ENCODE results near the gene GRIN2A.

Gene GRIN2A

DNA sequence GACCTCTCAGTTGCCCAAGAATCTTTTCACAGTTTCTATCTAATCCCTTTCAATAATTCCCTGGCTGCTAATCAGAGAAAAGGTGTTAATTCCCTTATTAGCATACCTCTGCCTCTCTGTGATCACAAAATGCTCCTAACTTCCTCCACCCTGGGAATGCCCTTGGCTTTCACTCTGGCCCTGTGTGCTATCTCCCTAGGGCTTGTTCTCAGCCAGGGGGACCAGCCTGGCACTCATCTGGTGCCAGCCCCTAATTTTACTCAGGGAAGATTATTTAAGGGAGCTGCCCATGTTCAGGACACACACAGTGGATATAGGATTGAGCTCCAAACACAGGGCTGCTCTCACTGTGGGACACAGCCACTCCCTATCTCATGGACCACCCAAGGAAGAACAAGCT, 225.2 kb downstream of the GRIN2A start:
- DNase-seq: no peak

DNA sequence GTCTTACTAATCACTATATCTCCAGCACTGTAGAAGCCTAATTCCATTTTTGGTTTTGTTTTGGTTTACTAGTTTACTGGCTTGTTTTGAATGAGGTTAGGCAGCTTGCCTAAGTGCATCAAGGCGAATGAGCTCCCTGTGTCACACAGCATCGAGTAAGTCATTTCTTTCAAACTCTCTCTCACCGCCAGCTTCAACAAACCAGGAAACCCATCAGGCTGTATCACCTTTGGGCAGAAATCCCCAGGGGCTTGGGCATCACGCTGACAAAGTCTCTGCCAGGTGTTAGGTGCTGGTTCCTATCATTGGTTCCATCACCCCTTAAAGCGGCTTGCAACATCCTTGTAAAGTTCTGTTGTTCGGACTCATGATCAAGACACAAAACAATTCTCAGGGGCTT, 226.6 kb downstream of the GRIN2A start:
- DNase-seq: no peak

DNA sequence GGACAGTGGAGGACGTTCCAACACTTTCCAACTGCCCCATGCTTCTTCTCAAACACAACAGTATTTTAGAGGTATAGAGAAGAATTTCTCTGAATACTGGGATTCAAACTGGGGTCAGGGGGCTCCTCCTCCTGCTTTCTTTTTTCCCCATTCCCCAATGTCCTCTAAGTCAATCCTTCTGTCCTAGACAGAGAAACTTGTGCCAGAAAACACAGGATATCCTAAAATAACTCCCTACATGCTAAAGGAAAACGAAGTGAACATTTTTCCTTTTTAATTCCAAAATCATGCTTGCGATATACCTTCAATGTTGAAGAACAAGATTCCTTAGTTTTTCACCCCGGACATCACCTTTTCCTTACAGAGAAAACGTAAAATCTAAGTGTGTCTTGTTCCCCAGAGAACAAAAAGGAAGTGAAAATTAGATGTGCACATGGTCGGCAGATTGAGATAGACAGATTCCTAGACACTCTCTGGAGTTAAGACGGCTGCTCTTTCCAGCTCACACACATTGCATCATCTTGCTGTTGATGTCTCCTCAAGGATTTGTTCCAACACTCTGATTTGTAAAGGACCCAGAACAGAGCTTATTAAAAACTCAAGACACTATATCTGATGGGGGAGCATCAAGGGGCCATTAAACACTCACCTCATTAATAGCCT, 228.2 kb downstream of the GRIN2A start:
- DNase-seq: no peak

DNA sequence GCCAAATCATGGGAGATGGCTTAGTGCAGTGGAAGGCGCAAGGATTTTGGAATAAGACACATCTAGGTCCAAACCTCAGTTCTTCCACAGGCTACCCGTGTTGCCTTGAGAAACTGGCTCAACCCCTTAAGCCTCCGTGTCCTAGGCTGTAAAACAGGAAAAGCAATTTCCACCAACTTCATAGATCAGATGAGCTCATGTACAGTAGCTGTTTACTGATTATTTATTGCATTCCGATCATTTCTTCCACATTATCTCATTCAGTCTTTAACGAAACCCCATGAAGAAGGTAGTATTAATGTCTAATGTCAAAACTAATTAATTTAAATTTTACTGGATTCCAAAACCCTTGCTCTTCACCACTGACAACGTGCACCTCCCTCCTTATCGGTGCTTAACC, 231.6 kb downstream of the GRIN2A start:
- DNase-seq: no peak

DNA sequence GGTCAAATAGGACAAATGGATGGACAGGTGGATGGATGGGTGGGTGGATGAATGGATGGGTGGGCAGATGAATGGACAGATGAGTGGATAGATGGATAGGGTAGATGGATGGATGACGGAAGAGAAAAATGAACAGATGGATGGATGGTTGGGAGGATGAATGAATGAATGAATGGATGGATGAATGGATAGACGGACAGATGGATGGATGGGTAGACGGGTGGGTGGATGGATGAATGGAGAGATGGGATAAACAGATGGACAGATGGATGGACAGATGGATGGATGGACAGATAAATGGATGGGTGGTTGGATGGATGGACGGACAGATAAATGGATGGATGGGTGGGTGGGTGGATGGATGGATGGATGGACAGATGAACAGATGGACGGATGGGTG, 232.8 kb downstream of the GRIN2A start:
- DNase-seq: no peak

DNA sequence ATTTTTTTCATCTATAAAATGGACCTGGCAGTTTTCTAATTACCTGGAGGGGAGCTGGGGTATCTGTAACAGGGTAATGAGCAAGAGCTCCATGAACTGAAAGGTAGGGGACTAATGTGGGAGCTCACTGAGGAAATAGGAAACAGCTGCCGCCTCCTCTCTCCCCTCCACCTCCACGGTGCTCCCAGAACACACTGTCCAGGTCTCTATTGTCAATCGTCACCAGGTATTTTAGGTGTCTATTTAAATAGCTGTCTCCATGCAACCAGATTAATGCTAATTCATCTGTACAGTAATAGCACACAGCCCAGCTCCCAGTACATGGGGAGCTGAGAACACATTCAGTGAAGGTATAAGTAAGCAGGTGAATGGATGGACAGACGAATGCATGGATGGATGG, 233.3 kb downstream of the GRIN2A start:
- DNase-seq: no peak

DNA sequence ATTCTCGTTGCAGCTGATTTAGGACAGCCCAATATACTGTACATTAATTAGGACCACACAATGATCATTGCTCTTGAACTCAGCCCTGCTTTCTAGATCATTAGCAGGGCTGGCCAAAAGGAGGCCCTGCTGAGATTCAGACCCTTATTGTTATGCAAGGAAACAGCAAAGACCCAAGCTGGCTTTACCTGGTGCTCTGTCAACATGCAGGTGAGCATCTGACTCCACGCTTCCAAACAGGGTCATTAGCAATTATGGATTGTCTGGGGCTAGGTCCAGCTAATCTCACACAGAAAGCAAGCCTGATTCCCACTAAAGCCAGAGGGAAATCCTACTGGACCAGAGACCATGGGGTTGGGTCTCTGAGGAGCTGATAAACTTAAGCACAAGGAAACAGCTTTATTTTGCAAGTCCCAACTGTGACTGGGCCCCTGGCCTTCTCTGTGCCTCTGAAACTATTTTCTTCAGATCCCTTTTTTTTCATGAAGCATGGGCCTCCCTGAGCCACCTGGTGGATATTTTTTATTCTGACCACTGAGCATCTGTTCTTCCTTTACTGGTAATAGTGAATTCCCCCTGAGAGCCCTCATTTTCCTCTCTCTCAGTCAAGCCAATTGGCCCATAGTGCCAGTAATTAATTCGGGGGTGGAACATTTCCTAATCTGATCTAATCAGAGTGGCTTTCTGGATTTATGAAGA, 236.1 kb downstream of the GRIN2A start:
- no peak for DNase-seq

DNA sequence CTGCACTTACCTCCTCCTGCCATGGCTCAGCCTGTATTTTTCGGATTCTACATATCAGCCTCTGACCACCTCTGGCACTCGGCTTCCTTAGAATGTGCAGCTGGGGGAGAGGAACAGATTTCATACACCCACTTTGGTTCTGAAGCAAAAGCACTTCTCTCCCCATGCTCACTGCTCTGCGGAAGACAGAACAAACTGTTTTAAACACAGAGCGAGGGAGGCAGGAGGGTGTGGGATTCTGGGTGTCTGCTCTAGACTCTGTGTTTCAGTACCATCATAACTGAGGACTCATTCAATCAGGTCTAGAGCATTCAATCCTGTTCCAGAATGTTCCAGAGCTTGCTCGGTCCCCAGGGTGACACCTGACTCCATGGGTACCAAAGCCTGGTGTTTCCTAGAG, 239.1 kb downstream of the GRIN2A start:
- DNase-seq: no peak

DNA sequence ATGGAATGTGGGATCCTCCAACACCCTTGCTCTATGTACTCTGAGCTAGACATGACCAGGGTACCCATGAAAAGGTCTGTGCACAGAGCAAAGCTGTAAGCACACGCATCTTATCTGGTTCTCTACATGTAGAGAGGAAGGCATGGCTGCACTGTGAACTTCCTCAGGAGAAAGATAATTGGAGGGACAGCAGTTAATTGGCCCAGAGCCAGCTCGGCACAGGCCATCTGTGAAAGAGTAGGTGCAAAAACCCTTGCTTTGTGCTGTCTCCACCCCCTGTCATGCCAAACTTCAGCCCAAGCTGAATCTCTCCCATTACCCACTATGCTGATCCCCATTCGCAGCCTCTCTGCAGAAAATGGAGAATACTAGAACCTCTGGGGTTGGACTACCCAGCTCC, 241.0 kb downstream of the GRIN2A start:
- DNase-seq: no peak

DNA sequence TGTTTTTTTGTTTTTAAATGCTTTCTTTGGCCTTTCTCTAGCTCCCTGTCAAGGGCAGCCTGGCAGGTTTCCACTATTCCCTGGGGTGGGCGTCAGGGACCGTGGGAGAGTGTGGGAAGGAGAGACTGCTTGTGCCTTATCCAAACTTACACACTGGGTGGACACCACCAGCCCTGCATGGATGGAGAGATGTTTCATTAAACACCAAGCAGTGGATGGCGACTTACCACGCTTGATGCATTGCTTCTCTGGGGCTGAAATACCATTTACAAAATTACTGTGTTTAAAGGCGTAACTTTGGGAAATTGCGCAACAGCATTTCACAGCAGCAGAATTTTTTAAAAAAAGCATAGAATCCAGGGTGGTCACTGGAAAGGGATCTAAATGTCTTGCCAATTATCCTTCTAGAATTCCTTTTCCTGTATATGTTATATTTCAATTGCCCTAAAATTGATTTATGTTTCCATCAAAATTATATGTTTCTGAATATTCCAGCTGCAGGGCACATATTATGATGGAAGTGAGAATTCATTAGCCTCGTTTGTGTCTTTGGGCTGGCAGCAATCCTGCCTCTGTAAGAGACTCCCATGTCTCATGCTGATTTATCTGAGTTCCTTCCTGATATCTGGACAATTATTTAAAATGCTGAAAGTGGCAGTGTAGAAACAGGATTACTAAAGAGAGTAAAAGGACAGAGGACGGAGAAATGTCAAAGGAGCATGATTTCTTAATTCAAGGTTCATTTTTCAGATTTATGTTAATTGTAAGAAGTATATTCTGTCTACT, 247.3 kb downstream of the GRIN2A start:
- no peak for DNase-seq

DNA sequence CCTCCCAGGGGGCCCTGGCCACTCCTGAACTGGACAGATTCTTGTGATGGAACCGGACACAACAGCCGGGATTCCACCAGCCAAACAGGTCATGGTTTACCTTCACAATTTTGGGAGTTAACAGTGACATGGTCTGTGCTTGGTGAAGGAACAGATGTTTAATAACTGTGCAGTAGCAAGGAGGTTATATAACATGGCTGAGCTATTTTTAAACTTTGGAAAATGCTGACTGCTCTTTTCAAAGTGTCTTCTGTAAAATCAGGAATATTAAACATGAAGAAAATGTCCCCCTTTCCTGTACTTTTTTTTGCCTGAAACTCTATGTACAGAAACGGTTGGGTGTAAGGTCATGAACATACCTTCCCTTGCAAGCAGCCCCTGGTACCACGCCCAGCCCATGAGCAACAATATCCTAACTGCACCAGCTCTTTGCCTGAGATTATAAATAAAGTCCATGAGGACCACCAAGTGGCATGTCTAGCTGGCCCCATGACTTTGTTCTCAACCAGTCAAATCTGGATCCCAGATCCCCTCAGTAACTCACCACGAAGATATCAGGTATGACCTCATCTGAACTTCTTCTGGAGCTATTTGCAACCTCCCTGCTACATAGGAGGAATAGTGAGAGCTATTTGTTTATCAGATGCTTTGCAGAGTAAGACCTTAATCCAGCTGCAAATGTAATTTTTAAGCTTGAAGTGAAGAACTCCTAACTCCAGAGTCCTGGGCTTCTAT, 249.1 kb downstream of the GRIN2A start:
- DNase-seq: no peak

DNA sequence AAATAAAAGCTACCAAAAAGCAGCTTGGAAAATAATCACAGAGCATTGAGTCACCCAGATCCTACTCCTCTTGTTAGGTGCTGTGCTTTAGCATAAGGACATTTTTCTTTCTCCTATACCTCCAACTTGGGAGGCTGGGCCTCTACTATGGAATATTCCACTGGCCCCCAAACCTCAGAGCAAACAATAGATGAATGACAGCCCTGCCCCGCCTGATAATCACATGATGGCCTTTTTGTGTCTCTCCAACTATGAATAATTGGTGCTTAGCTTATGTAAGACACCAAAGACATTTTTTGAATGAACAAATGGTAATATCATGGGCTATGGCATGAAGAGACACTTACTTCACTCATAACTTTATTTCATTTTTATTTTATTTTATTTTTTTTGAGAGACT, 250.2 kb downstream of the GRIN2A start:
- no peak for DNase-seq

DNA sequence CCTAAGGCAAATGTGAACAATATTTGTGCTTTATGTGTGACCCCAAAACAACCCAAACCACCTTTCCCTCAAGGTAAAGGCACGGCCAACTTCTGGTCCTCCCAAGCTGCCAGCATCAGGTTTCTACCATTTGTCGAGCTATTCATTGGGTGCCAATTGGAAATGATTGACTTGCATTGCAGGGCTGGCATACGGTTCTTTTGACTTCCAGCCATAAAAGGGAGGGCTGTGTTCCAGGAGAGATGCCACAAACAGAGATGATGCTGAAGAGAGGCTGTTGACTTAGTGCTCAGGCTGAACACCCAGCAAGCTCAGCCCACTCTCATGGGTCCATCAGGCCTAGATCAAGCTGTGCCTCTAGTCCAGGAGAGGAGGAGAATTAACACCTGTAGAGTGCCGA, 252.4 kb downstream of the GRIN2A start:
- no peak for DNase-seq

DNA sequence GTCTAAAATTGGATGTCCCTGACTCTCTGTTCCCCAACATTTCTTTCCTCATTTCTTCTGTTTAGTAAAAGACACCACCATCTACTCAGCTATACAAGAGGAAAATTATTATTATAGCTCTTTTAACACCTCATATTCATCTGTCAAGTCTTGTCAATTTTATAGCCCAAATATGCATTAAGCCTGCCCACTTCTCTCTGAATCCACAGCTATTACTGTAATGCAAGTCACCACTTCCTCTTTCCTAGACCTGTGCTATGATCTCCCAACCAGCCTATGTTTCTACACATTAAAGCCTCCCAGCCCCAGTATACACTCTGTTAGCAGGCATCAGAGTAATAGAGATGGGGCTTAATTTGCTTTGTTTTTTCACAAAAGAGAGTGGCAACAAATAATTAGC, 252.9 kb downstream of the GRIN2A start:
- DNase-seq: no peak

DNA sequence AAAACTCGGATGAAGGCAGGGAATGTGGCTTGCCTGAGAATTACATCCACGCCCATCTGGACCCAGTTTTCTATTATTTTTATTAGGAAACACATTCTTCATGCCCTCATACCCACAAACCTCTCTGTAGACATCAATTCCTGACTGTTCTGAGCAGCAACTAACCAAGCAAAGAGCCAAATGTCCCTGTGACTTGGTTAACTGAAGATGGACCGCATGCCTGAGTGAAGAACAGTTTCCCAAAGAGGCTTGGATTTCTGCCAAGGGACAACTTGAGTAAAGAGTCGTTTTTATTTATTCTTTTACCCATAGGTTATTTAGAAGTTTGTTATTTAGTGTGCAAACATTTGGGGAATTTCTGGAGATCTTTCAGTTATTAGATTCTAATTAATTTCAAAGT, 259.8 kb downstream of the GRIN2A start:
- DNase-seq: no peak

DNA sequence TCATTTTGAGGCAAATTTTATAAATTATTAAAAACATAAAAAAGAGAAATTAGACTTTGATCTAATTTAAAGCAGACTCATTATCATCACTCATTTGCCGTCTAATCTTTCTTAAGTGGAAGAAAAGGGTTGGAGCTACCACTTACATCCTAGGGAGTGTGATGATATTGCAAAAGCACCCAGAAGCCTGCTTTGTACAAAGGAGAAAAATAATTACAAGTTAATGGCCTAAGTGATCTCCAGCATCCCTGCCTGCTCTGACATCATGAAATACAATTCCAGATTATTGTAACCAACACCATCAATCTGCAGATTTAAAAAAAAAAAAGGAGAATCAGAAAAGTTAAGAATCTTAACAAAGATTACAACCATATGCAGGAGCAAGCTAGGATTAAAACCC, 260.2 kb downstream of the GRIN2A start:
- no peak for DNase-seq

DNA sequence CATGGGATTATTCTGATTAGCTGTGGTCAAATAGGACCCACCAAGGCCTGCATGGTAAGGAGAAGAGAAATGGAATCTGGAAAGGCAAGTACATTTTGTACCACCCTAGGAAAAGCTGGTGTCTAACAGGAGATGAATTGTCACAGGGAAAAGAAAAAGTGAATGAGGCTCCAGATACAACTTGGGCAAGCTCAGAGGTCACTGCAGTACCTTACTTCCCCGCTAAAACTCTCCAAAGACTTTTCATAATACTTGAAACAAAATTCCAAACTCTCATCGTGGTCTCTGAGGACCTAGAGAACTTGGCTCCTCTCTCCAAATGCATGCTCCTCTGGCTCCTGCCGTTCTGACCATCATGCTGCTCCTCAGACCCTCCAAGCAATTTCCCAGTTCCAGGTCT, 262.8 kb downstream of the GRIN2A start:
- no peak for DNase-seq

DNA sequence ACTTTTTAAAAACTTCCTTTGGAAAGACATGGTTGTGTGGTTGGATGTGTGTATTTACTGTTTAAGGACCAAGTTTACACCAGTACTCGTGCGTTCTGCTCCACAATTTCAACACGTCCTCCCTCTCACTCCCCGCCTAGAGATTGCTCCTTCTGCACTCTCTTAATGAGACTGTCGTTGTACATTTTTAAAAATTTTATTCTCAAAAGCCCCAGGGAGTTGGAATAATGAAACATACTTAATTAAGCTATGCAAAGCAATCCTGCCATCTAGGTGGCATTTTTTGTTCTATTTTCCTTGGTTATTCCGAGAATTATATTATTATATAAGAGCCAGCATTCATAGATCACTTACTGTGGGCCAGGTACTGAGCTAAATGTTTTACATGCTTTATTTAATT, 264.5 kb downstream of the GRIN2A start:
- no peak for DNase-seq

DNA sequence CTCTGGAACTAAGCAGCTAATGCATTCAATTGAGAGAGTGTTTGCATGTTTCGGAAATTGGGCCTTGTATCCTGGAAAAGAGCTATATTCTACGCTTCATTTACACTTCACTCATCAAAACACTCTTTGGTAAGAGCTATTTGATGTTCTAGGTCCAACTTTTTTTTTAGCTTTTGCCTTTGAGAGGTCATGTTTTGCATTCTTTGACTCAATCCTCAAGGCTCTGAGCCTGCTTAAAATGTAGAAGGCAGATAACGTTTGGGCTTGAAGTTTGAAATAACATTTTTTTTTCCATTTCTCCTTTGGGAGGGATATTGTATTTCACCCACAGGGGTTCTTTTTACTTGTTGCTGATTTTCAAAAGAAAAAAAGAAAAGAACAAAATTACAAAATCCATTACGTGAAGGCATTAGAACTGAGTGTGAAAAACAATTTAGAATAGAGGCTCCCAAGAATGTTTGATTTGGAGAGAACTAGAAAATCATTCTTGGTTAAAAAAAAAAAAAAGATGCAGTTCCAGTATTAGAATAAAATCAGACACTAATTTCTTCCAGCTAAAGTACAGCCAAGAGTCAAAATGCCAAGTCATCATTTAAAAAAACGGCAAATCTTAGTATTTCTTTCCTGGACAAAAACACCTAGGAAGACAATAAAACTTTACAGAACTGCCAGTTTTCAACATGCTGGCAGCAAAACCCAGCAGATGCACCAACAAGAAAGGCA, 268.5 kb downstream of the GRIN2A start:
- no peak for DNase-seq

DNA sequence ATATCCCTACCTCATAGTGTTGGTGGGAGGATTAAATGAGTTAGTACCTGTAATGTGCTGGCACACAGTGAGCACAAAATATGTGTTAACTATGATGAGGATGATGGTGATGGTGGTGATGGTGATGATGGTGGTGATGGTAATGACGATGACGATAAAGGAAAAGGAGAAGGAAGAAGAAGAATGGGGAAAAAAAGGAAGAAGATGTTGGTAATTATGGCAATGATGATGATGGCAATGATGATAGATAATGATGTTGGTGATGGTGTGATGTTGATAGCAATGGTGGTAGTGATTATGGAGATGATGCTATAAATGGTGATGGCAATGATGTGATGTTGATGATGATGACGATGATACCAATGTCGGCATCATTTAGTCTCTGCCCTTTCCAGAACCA, 270.2 kb downstream of the GRIN2A start:
- DNase-seq: no peak

DNA sequence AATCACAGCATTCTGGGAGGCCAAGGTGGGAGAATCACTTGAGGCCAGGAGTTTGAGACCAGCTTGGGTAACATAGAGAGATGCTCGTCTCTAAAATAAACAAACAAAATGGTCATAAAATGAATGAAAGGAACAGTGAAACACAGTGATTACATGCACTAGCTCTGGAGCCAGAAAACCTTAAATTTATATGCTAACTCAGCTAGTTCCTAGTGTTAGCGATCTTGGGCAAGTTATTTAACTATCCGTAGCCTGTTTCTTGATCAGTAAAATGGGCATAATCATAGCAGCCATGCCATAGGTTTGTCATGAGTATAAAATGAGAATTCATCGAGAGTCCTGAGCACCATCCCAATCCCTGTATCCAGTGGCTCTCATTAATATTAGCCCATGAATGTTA, 271.0 kb downstream of the GRIN2A start:
- no peak for DNase-seq

DNA sequence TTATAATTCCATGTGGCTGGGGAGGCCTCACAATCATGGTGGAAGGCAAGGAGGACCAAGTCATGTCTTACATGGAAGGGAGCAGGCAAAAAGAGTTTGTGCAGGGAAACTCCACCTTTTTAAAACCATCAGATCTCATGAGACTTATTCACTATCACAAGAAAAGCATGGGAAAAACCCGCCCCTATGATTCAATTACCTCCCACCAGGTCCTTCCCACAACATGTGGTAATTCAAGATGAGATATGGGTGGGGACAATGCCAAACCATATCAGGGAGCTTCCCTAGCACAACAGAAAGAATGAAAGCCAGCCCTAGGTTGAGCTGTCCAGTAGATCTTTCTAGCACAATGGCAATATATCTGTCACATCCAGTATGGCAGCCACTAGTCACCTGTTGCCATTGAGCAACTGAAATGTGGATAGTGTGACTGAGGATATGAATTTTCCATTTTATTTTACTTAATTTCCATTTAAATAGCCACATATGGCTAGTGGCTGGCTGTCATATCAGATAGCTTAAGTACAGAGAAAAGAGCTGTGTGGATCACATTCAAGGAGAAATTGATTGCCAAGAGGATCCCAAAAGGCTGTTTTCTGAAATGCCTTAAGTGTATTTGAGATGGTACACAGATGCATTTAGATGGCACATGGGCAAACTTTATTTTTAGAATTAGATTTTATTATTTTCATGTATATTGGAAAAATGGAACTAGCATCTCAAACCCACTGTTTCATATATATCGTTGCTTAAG, 273.0 kb downstream of the GRIN2A start:
- DNase-seq: no peak
